Glomerular visceral epithelial cell (primary cell): ENCODE results near the gene TMCO6.
"Not testable (repeated sequence)": the region's sequence is repeated elsewhere in the genome, so short reads cannot be mapped to it uniquely, and the experiment has no call there.

Experiments used
- DNase-seq: peaks from one replicate; pipeline ENCODE4 v3.0.0-alpha.2; 2016; ENCODE audit errors: extremely low spot score

The TMCO6 gene

DNA sequence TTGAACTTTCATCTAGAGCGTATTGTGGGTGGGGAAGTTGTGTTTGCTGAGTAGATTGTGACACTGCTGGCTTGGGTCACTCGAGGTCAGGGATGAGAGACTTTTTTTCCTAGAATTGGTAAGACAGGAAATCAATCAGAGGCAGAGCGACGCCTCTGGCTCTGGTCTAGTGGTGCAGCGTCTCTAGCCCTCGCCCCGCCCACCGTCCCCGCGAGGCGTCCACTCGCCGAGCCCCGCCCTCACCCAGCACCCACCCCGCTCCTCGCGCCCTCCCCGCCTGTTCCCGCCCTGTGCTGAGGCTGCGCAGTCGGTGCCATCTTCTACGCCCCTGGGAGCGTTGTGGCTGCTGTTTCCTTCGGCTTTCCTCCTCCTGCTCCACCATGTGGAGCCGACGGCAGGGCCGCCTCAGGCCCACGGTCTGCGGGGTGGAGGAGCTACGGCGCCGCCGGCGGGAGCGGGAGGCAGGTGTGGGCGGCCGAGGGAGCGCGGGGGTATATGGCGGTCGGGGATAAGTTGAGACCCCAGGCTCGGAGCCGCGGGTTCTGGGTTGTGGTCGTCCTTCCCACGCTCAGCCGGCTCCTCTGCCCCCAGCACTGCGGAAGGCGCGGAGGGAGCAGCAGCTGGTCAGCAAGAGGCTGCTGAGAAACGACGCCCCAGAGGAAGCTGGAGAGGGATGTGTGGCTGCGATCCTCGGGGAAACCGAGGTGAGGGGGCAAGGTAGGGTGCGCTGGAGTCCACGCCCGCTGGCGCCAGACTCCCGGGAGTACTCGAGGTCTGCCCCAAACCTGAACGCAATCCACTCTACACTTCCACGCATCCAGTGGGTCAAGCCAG lies at the start of gene TMCO6:
Gene TMCO6, plus strand, starts transcription at position 304 of the 834 bp plus-strand sequence. Its CDS starts 77 bp downstream, at position 381.
- peak; percentile 95 for DNase-seq

DNA sequence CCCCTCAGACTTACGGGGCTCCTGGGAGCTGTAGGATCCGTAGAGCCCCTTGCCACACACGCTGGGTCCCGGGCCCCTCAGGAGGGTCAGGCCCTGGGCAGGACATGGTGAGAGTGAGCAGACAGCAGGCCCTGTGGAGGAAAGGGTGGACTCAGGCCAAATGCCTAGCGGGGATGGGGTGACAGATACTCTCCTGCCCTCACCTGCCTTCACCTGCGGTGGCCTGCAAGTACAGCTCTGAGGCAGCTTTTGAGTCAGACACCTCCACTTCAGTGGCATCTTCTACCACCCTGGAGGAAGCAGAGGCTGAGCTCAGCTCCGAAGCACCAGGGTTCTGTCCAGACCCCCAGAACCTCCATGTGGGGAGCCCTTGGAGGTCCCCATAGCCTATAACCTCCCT lies 48.4 kb upstream of the TMCO6 start:
- DNase-seq, result no peak

DNA sequence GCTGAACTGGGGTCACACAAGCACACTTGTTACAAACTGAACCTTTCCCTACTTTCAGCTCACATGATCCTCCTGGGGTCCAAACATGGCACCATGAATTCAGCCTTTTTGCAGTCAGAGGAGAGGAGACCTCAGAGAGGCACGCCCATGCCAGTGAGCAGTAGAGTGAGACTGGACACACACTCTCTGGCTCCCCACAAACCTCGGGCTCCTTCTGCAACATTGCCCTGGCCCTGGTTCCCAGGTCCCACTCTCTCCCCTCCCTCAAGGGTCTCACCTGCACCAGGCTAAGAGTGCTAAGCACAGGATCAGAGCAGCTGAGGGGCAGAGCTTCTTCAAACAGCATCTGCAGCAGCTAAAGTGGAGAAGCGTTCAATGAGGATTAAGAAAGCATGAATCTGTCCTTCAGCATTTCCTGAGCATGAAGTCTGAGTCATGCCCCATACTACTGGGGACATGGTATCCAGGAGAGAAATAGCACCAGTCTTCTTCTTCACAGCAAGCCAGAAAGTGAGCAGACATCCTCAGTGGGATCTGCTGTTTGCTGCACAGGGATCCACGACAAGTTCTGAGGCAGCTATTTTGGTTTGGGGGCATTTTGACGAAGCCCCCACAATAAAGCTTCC lies 47.4 kb upstream of the TMCO6 start:
- peak; percentile 36 for DNase-seq

DNA sequence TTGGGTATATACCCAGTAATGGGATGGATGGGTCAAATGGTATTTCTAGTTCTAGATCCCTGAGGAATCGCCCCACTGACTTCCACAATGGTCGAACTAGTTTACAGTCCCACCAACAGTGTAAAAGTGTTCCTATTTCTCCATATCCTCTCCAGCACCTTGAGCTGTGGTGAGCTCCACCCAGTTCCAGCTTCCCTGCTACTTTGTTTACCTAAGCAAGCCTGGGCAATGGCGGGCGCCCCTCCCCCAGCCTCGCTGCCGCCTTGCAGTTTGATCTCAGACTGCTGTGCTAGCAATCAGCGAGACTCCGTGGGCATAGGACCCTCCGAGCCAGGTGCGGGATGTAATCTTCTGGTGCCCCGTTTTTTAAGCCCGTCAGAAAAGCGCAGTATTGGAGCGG lies 46.2 kb upstream of the TMCO6 start:
- not testable (repeated sequence) for DNase-seq

DNA sequence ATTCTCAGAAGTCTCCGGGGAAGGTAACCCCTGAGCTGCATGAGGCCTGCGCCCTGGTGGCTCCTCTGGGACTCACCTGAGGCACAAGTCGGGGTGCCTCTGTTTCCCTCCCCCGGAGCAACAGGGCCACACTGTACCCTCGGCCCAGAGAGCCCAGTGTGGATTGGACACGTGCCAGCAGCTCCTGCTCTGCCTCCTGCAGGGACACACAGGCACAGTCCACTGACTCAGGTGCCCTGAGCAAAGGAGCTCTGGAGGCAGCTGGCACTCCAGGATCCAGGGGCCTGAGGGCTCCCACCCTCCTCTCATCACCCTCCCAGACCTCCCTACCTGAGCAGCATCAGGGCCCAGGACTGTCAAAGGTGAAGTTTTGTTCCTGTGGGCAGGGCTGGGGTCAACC lies 45.1 kb upstream of the TMCO6 start:
- DNase-seq, result no peak

DNA sequence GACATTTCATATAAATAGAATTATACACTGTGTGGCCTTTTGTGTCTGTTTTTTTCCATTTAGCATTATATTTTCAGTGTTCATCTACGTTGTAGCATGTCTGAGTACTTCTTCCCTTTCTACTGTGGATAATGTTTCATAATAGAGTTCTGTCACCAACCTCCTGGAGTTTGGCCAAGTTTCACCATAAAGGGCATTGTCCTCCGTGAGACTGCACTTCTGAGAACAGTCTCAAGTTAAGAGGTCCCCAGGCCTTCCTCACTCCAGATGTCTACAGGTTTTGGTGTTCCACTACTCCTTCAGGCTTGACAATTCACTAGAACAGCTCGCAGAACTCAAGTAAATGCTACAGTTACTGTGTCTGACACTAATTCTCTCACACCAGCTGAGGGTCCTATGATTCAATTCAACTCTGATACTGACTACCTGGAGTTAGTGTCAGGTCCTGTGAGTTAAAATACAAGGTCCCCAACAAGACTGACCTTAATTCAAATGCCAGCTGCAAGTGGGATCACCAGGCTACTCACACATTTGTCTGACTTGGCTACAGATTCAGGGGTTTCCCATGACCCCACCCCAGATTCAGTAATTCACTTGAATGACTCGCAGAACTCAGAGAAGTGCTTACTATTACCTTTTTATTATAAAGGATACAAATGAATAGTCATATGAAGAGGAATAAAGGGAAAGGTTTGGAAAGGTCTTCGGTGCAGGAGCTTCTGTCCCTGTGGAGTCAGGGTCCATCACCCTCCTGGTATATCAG lies 43.5 kb upstream of the TMCO6 start:
- DNase-seq, result no peak

DNA sequence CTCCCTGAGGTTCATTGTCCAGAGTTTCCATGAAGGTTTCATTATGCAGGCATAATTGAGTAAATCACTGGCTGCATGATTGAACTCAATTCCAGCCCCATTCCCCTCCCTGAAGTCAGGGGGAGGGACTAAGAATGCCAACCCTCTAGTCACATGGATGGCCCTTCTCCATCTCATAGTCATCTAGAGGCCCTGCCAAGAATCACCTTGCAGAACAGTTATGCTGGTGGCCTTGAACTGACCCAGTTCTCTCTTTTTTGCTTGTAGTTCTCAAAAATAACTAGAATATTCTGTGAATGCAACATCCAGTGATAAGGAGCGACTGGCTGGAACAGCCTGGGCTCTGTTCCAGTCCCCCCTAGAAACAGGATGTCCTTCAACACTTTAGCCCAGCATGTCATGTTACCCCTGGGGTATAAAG lies 42.9 kb upstream of the TMCO6 start:
- DNase-seq, result no peak

DNA sequence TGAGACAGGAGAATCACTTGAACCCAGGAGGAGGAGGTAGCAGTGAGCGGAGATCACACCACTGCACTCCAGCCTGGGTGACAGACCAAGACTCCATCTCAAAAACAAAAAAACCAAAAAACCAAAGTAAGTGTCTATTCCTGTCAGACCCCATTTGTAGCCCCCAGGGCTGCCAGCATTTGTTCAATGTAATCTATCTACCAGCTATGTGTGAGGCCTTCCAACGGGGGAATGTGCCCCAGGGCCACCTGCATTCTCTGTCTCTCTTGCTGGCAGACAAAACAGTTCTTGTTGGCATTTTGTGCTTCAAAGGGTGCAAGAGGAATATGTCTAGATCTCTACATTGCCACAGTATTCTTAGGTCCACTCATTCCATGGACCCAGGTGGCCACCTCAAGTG lies 40.4 kb upstream of the TMCO6 start:
- no peak for DNase-seq

DNA sequence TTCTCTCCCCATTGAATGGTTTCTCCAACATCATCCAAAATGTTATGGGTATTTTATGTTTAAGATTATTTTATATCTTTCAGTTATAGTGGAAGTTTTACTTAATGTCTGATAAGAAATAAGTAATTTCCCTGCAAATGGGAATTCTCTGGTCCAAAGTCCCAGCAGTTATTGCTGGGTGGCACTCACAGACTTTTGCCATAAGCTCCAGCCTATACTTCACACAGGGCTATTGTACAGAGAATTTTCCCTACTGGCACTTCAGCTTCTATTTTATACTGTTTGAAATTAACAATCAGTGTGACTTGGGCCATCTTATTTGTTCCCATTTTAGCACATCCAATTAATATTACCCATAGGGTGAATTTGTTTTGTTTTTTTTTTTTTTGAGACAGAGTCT lies 39.2 kb upstream of the TMCO6 start:
- DNase-seq, result no peak

DNA sequence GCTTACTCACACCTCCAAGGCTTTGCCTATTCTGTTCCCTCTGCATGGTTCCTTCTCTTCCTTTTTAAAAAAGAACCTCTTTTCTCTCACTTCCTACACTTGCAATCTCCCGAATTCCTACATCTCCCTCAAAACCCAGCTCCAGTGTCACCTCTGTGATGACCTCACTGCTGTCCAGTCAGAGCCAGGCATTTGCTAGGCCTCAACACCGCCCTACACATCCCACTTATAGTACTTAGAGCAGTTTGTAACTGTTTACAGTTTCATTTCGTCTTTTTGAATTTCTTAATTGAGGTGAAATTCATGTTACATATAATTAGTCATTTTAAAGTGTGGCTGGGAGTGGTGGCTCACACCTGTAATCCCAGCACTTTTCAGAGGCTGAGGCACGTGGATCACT lies 37.1 kb upstream of the TMCO6 start:
- DNase-seq, result no peak

DNA sequence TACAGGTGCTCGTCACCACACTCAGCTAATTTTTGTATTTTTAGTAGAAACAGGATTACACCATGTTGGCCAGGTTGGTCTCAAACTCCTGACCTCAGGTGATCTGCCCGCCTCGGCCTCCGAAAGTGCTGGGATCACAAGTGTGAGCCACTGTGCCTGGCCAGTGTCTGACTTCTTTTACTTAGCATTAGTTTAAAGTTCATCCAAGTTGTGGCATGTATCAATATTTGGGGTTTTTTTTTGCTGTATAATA lies 35.9 kb upstream of the TMCO6 start:
- not testable (repeated sequence) for DNase-seq

DNA sequence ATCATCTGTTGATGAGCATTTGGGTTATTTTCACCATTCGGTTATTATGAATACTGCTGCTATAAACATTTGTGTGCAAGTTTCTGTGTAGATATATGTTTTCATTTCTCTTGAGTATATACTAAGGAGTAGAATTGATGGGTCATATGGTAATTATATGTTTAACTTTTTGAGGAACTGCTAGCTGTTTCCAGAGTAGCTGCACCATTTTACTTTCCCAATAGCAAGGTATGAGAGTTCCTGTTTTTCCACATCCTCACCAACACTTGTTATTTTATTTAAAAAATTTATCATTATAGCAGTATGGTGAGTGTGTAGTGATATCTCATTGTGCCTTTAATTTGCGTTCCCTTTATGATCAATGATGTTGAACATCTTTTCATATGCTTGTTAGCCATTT lies 35.5 kb upstream of the TMCO6 start:
- no peak for DNase-seq

DNA sequence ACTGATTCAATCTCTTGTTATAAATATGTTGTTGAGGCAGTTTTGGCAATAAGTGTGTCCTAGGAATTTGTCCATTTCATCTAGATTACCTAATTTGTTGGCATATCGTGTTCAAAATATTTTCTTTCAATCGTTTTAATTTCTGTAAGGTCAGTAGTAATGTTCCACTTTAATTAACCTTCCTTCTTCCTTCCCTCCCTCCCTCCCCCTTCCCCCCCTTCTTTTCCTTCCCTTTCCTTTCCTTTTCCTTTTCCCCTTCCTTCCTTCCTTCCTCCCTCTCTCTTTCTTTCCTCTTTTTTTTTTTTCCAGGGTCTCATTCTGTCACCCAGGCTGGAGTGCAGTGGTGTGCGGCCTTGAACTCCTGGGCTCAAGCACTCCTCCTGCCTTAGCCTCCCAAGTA lies 33.4 kb upstream of the TMCO6 start:
- DNase-seq, result no peak

DNA sequence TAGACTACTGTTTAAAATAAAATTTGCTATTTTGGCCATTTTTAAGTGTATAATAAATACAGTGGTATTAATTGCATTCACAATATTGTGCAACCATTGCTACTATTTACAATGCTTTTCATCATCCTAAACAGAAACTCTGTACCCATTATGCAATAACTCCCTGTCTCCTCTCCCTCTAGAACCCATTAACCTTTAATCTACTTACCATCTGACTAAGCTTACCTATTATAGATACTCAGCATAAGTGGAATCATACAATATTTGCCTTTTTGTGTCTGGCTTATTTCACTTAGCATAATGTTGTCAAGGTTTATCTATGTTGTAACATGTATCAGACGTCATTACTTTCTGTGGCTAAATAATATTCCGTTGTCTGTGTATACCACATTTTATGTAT lies 32.2 kb upstream of the TMCO6 start:
- DNase-seq, result no peak

DNA sequence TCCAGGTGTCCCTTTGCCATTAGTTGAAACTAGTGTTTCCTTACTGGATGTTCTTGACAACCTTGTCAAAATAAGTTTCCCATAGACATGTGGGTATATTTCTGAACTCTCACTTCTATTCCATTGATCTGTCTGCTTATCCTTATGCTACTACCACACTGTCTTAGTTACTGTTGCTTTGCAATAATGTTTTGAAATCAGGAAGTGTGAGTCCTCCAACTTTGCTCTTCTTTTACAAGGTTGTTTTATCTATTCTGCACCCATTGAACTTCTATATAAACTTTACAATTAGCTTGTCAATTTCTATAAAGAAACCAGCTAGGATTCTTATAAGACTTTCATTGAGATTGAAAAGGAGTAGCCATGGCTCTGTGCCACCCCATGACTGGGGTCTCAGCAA lies 30.5 kb upstream of the TMCO6 start:
- DNase-seq, result no peak

DNA sequence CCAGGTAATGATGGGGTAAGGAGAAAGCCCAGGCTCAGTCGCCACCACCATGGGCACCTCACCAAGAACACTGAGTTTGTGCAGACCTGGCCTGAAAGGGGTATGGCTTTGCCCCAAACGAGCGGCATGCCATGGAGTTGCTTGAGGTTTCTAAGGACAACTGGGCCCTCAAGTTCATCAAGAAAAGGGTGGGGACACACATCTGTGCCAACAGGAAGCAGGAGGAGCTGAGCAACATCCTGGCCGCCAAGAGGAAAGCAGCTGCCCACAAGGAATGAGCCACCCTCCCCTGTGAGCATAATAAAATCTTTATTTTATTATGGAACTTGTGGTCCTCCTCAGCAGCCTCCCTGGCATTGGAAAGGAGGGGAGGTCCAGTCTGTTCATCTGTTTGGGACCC lies 30.1 kb upstream of the TMCO6 start:
- no peak for DNase-seq

DNA sequence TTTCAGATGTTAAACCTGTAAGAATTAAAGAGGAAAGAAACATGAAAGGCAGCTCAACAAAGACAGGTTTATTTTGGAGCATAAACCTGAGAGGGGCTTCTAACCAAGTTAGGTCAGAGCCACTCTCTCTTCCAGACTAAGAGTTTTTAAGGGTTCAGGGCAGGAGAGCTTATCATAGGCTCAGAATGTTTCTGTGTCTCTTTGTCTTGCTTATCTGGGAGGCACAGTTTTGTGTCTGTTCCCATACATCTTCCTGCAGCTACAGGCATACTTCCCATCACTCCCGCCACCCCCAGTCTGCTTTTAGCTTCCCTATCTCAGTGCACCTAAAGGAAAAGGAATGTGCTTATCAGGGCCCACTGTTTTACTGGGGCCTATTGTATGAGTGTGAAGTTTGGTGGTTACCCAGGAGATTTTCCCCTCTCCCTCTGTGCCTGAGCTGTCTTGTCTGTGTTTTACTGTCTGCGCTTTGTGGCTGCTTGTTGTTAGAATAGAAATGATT lies 28.2 kb upstream of the TMCO6 start:
- no peak for DNase-seq

DNA sequence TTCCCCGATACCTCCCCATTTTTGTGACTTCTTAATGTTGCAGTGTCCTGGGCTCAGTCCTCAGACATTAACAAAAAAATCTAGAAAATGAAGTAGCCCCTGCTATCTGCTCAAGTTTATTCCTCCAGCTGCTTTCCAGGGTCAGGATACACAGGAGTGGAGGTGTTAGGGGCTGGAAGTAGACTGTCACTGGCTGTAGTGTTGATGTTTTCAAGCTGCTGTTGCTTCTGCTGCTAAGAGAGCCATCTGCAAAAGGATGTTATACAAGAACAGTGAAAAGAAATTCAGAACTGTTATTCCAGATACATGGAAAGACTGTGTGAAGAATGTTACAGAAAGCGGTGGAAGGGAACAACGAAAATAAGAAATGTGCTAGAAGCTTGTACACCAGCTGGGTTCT lies 16.9 kb upstream of the TMCO6 start:
- DNase-seq, result no peak

DNA sequence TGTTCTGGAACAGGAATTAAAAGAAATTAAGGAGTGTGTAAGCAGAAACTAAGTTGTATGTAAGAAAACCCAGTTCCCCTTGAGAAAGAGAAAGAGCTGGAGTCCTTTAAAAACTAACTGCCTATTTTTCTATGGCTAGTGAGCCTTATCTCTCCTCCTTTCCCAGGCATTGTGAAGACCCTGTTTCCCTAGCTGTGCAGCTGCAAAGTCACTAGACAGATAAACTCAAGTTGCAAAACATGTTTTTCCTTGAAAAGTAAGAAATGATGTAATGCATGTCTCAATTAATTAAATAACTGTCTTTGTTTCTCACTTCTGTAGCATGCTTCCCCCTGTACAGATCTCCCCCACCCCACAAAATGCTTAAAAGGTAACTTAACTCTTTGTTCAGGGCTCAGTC lies 16.2 kb upstream of the TMCO6 start:
- DNase-seq, result not testable (repeated sequence)

DNA sequence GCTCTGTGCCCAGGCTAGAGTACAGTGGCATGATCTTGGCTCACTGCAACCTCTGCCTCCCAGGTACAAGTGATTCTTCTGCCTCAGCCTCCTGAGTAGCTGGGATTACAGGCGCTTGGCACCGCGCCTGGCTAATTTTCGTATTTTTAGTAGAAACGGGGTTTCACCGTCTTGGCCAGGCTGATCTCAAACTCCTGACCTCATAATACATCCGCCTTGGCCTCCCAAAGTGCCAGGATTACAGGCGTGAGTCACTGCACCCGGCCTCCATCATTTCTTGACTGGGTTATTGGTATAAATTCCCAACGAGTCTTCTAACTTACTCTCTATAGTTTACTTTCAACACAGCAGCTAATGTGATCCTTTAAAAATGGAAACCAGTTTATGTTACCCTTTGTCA lies 14.4 kb upstream of the TMCO6 start:
- not testable (repeated sequence) for DNase-seq

DNA sequence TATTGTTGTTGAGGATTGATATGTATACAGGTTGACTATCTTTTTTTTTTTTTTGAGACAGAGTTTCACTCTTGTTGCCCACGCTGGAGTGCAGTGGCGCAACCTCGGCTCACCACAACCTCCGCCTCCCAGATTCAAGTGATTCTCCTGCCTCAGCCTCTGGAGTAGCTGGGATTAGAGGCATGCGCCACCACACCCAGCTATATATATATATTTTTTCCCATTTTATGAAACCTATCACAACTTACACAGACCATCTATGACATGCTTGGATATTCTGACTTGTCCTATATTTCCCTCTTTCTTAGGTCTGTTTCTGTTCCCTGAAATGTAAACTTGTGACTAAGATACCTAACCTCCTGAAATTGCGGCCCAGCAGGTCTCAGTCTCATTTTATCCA lies 11.3 kb upstream of the TMCO6 start:
- no peak for DNase-seq

DNA sequence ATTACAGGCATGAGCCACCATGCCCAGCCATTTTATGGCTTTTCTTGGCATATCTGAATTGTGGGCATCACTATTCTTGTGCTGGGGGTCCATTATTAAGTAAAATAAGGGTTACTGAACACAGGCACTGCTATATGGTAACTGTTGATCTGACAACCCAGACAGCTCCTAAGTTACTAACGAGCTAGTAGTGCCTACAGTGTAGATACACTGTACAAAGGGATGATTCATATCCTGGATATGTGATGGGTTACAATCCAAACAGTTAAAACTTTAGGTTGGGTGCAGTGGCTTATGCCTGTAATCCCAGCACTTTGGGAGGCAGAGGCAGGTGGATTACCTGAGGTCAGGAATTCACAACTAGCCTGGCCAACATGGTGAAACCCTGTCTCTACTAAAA lies 10.5 kb upstream of the TMCO6 start:
- no peak for DNase-seq
